NCI-H1417 treated with DMSO at 0.1 percent for 48 hours (cell line): ENCODE data around the gene COA3.

ENCODE experiments used
- DNase-seq: peaks from one replicate; lab custom pipeline; 2025; lab: John Stamatoyannopoulos, UW

COA3 gene

GRCh38 chr17:42750739-42751344 lies 47.7 kb downstream of the COA3 start:
- DNase-seq = no peak

DNA sequence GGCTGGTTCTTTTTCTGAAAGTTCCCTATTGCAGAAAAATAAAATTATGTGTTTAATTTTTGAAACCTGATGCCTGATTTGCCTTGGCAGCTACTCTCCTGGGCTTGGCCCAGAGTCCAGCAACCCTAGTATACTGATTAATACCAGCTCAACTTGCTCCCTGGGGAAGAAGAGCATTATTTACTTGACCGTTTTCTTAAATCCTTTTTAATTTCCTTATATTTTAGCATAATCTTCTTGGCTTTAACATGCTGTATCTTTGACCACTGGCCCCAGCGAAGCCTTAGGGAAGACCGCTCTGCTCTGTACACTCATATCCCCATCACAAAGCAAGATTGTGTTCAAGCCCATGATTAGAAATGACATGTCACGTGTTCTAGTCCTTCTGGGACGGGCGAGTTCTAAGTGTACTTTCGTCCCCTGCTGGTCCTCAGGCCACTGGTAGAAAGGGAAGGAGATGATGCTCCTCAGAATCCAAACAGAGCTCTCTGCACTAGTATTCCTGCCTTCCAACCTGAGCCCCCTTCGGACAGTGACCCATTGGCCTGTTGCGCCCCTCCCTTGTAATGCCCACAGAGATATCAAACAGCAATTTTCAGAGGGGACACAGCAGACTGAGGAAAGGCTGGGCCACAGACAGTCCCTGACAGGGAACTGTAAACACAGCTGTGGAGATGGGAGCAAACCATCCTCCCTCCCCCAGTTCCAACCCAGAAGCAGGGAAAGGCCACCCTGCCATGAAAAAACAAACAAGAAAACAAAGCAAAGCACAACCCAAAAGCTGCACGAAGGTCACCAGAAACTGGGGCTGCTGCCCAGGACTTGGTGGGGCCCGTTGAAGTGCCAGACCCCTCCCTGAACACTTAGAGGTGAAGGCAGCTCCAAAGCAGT lies 49.4 kb downstream of the COA3 start:
- DNase-seq = no peak

- no peak for DNase-seq
Measured at GRCh38 chr17:42748202-42748907, 50.1 kb downstream of the COA3 start.
